H9 (cell line): ENCODE data around the gene CAMKK1. TPM values are rescaled to one million over a fixed set of nuclear protein-coding genes. Genes with fewer than 3 reads are reported as not detected.

Experiments
- DNase-seq: peaks from one replicate; pipeline ENCODE4 v3.0.0-alpha.2; 2017
- H2AFZ ChIP-seq: one replicate; pipeline ENCODE4 v1.6.1; 2013; ENCODE audit warnings: mild to moderate bottlenecking, low read length, control low read depth, moderate library complexity
- H2AK5ac ChIP-seq: 2 replicates; pipeline ENCODE4 v1.6.1; 2013; ENCODE audit warnings: low read length, control low read depth, mixed read lengths; ENCODE audit not compliant: insufficient read length
- H2BK120ac ChIP-seq: one replicate; pipeline ENCODE4 v1.6.1; 2013; ENCODE audit warnings: low read depth, mild to moderate bottlenecking, low read length, control low read depth, inconsistent platforms; ENCODE audit not compliant: poor library complexity, severe bottlenecking
- H2BK12ac ChIP-seq: 2 replicates; pipeline ENCODE4 v1.6.1; 2013; ENCODE audit warnings: low read length, control low read depth, mixed read lengths, low read depth; ENCODE audit not compliant: insufficient read length
- H2BK15ac ChIP-seq: 2 replicates; pipeline ENCODE4 v1.6.1; 2013; ENCODE audit warnings: low read depth, low read length, control low read depth
- H2BK20ac ChIP-seq: one replicate; pipeline ENCODE4 v1.6.1; 2013; ENCODE audit warnings: low read depth, mild to moderate bottlenecking, low read length, control low read depth, inconsistent platforms; ENCODE audit not compliant: poor library complexity, severe bottlenecking
- H2BK5ac ChIP-seq: 2 replicates; pipeline ENCODE4 v1.6.1; 2013; ENCODE audit warnings: low read length, control low read depth, mixed read lengths; ENCODE audit not compliant: insufficient read length
- H3K14ac ChIP-seq: 2 replicates; pipeline ENCODE4 v1.6.1; 2013; ENCODE audit warnings: low read length, control low read depth; ENCODE audit not compliant: insufficient read depth
- H3K18ac ChIP-seq: 2 replicates; pipeline ENCODE4 v1.6.1; 2013; ENCODE audit warnings: low read depth, mild to moderate bottlenecking, mixed read lengths, low read length, control low read depth; ENCODE audit not compliant: insufficient read length
- H3K23ac ChIP-seq: 2 replicates; pipeline ENCODE4 v1.6.1; 2013; ENCODE audit warnings: low read length, control low read depth, mixed read lengths, low read depth; ENCODE audit not compliant: insufficient read length
- H3K23me2 ChIP-seq: 2 replicates; pipeline ENCODE4 v1.6.1; 2013; ENCODE audit warnings: low read depth, mild to moderate bottlenecking, mixed read lengths, low read length, control low read depth; ENCODE audit not compliant: insufficient read length, poor library complexity, severe bottlenecking
- H3K27ac ChIP-seq: 2 replicates; pipeline ENCODE4 v1.5.1; 2013; ENCODE audit warnings: low read length, control low read depth, mixed read lengths, low read depth; ENCODE audit not compliant: insufficient read length
- H3K27me3 ChIP-seq: 2 replicates; pipeline ENCODE4 v1.6.1; 2013; ENCODE audit warnings: low read length, control low read depth, inconsistent platforms; ENCODE audit not compliant: insufficient read depth
- H3K4ac ChIP-seq: 2 replicates; pipeline ENCODE4 v1.6.1; 2013; ENCODE audit warnings: low read depth, mild to moderate bottlenecking, control low read depth, inconsistent platforms, low read length, moderate library complexity
- H3K4me1 ChIP-seq: 2 replicates; pipeline ENCODE4 v1.6.1; 2013; ENCODE audit warnings: low read length, control low read depth, inconsistent platforms; ENCODE audit not compliant: insufficient read depth
- H3K4me2 ChIP-seq: 2 replicates; pipeline ENCODE4 v1.6.1; 2013; ENCODE audit warnings: low read length, control low read depth, mixed read lengths; ENCODE audit not compliant: insufficient read length, insufficient read depth
- H3K56ac ChIP-seq: 2 replicates; pipeline ENCODE4 v1.6.1; 2013; ENCODE audit warnings: low read depth, mild to moderate bottlenecking, mixed read lengths, low read length, control low read depth; ENCODE audit not compliant: insufficient read length
- H3K79me1 ChIP-seq: 2 replicates; pipeline ENCODE4 v1.6.1; 2013; ENCODE audit warnings: low read depth, mild to moderate bottlenecking, moderate library complexity, low read length, control low read depth, inconsistent platforms; ENCODE audit not compliant: insufficient read depth, poor library complexity, severe bottlenecking
- H3K79me2 ChIP-seq: 2 replicates; pipeline ENCODE4 v1.6.1; 2013; ENCODE audit warnings: low read length, control low read depth, inconsistent platforms; ENCODE audit not compliant: insufficient read depth
- H3K9ac ChIP-seq: 2 replicates; pipeline ENCODE4 v1.6.1; 2013; ENCODE audit warnings: low read length, control low read depth, mixed read lengths; ENCODE audit not compliant: insufficient read length; ENCODE audit errors: extremely low read depth
- H3K9me3 ChIP-seq: one replicate; pipeline ENCODE4 v1.6.1; 2013; ENCODE audit warnings: low read depth, low read length, inconsistent platforms; ENCODE audit not compliant: control insufficient read depth
- H3T11ph ChIP-seq: one replicate; pipeline ENCODE4 v1.6.1; 2013; ENCODE audit warnings: mild to moderate bottlenecking, low read length, control low read depth, inconsistent platforms
- H4K20me1 ChIP-seq: one replicate; pipeline ENCODE4 v1.6.1; 2013; ENCODE audit not compliant: control insufficient read depth, insufficient read length, insufficient read depth
- H4K5ac ChIP-seq: 2 replicates; pipeline ENCODE4 v1.6.1; 2013; ENCODE audit warnings: low read depth, mild to moderate bottlenecking, mixed read lengths, low read length, control low read depth; ENCODE audit not compliant: insufficient read length
- H4K8ac ChIP-seq: replicated peaks from 2 replicates; pipeline ENCODE4 v1.6.1; 2013; ENCODE audit warnings: low read length, control low read depth, mixed read lengths, low read depth; ENCODE audit not compliant: insufficient read length
- H4K91ac ChIP-seq: 2 replicates; pipeline ENCODE4 v1.6.1; 2013; ENCODE audit warnings: low read depth, mild to moderate bottlenecking, moderate library complexity, mixed read lengths, low read length, control low read depth; ENCODE audit not compliant: insufficient read length
- H3K27ac Mint-ChIP-seq, 3 experiments: 2 replicates in 2 of 3; 3 replicates in 1 of 3; pipeline ENCODE4 v1.8.0; 2020 to 2021; ENCODE audit warnings: mixed read lengths in 3 of 3, mild to moderate bottlenecking in 1 of 3, moderate library complexity in 1 of 3
- H3K27me3 Mint-ChIP-seq: 2 replicates; pipeline ENCODE4 v1.8.0; 2021; ENCODE audit warnings: low read depth, mild to moderate bottlenecking, moderate library complexity, mixed read lengths
- H3K36me3 Mint-ChIP-seq, 3 experiments: 2 replicates in 2 of 3; 3 replicates in 1 of 3; pipeline ENCODE4 v1.8.0; 2020 to 2021; ENCODE audit warnings: low read depth in 3 of 3, mixed read lengths in 3 of 3; ENCODE audit not compliant: insufficient read depth in 1 of 3
- H3K4me1 Mint-ChIP-seq, 2 experiments: 2 replicates each; pipeline ENCODE4 v1.8.0; 2020; ENCODE audit warnings: mixed read lengths in 2 of 2
- H3K4me3 Mint-ChIP-seq, 2 experiments: 2 replicates in 1 of 2; 3 replicates in 1 of 2; pipeline ENCODE4 v1.8.0; 2020 to 2021; ENCODE audit warnings: mild to moderate bottlenecking in 2 of 2, mixed read lengths in 2 of 2, moderate library complexity in 1 of 2
- H3K9me3 Mint-ChIP-seq, 2 experiments: 2 replicates in 1 of 2; 3 replicates in 1 of 2; pipeline ENCODE4 v1.8.0; 2020; ENCODE audit warnings: mild to moderate bottlenecking in 2 of 2, mixed read lengths in 2 of 2, moderate library complexity in 1 of 2
- CTCF ChIP-seq: fragments of 200-600 bp; sonication (generic); conservative IDR thresholded peaks from 3 replicates; pipeline ENCODE4 v1.8.0; 2021; ENCODE audit warnings: antibody characterized with exemption, mild to moderate bottlenecking
- WGBS: extraction: QIAGEN DNeasy Blood & Tissue Kit; methylation state at CpG from one replicate; pipeline ENCODE4 v1.1.7; 2013; ENCODE audit warnings: missing lambda C conversion rate, low lambda C conversion rate, mixed read lengths; ENCODE audit not compliant: insufficient read length; ENCODE audit errors: extremely low coverage; 5-methylcytosine and 5-hydroxymethylcytosine counted together
- total RNA-seq: library from RNA; stranded (reverse); gene quantifications from 2 replicates; pipeline ENCODE4 v1.2.1, GENCODE V29; 2021

The CAMKK1 gene
- total RNA-seq, 1 experiment from 2014 or later = 6.7 TPM

- peak overlapping the region; percentile 47 for H3K4me2 ChIP-seq
- no peaks in the 10 kb centered on the region; the same call in 1 of the 2 replicates for H3K27me3 ChIP-seq
- no peak overlapping the region for H2AFZ ChIP-seq
- TF ChIP-seq CTCF = no peak
- H2BK15ac ChIP-seq = no peak overlapping the region
- no peak overlapping the region for H3K18ac ChIP-seq
- H3K27ac ChIP-seq = no peak overlapping the region
- no peak for DNase-seq
- no peak overlapping the region for H2BK120ac ChIP-seq
- H3K9ac ChIP-seq = no peak overlapping the region
- H2BK12ac ChIP-seq = no peak overlapping the region
- Mint-ChIP-seq H3K4me1 (peaks cover 32 to 54% of the 10 kb centered on the region in 2 experiments), H3K27ac (no peak overlapping the region), H3K4me3 (peak overlapping the region; percentile 77), H3K27me3 (peaks cover 12% of the 10 kb centered on the region), H3K36me3 (no peaks in the 10 kb centered on the region), H3K9me3 (no peaks in the 10 kb centered on the region)
- H2BK20ac ChIP-seq = no peak overlapping the region
- no peaks in the 10 kb centered on the region for H3K79me2 ChIP-seq
- H4K20me1 ChIP-seq = no peaks in the 10 kb centered on the region
- H3K14ac ChIP-seq = no peak overlapping the region; the same call in 1 of the 2 replicates
- no peaks in the 10 kb centered on the region for H3K79me1 ChIP-seq
- H4K5ac ChIP-seq = no peak overlapping the region
- no peak overlapping the region for H3T11ph ChIP-seq
- no peak overlapping the region for H4K91ac ChIP-seq
- H3K23ac ChIP-seq = no peak overlapping the region
- no peak overlapping the region for H2AK5ac ChIP-seq
- no peak overlapping the region for H2BK5ac ChIP-seq
- H3K4ac ChIP-seq = no peak overlapping the region
- no CpG with 5 or more reads among the region's 12 CpGs for WGBS
- no peak overlapping the region for H4K8ac ChIP-seq
- no peaks in the 10 kb centered on the region for H3K9me3 ChIP-seq
- H3K4me1 ChIP-seq = peaks cover 2% of the 10 kb centered on the region; the same call in 1 of the 2 replicates
- no peak overlapping the region for H3K56ac ChIP-seq
- H3K23me2 ChIP-seq = peaks cover 6% of the 10 kb centered on the region
Observed at GRCh38 chr17:3891626-3892094, 1.2 kb downstream of the CAMKK1 start.
